GM19025 (cell line): Measurements from ENCODE around the gene KIF25.

ENCODE experiments used
- ATAC-seq: cut with Tn5 transposase; IDR thresholded peaks from one replicate; pipeline ENCODE4 v1.9.1; 2021; ENCODE audit warnings: mild to moderate bottlenecking, low read depth, moderate library complexity; ENCODE audit not compliant: unreplicated experiment

KIF25 gene

DNA sequence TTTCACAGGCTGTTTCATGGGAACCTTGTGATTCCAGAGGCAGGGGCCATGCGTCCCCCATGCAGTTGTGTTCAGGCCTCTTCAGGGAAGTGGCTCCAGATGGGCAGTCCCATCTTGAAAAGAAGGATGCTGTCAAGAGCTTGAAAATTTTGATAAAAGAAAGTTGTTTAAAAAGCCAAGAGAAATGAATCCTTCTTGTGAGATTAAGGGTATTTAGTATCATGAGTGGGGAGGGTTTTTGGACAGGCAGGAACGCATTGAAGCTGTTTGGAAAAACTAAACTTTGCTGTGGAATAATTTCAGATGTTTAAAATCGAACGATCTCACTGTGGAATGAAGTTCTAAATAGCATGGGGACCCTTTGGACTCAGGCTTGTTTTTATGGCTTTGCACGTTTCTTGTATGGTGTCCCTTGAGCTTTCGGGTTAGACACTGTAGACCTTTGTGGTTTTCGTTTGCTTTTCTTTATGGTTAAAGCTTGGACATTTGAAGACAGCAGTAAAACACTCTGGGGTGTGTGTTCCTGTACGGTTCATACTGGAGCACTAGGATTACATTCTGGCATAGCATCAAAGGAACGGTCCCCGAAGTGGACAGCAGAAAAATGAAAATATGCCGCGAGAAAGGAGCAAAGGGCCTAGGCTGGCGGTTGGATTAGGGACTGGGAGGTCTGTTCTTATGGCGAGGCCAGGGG is 18.2 kb downstream of the KIF25 start:
- ATAC-seq = no peak

DNA sequence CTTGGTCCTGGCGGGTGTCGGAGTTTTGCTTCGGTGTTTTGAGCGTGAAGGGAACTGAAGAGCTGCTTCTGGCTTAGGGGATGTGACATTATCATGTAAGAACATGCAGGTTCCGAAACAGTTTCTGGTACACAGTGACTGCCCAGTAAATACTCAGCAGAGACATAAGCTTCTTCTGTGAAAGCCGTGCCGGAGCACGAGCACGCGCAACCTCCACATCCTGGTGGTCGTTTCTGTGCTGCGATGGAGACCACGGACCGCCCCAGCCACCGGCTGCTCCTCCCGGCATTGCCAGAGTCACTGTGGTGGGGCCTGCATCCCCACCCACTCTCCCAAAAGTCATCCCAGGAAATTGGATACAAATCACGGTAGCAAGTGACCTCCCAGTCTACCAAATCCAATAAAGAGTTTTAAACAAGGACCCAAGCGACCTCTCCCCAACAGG is 18.7 kb downstream of the KIF25 start:
- no peak for ATAC-seq

DNA sequence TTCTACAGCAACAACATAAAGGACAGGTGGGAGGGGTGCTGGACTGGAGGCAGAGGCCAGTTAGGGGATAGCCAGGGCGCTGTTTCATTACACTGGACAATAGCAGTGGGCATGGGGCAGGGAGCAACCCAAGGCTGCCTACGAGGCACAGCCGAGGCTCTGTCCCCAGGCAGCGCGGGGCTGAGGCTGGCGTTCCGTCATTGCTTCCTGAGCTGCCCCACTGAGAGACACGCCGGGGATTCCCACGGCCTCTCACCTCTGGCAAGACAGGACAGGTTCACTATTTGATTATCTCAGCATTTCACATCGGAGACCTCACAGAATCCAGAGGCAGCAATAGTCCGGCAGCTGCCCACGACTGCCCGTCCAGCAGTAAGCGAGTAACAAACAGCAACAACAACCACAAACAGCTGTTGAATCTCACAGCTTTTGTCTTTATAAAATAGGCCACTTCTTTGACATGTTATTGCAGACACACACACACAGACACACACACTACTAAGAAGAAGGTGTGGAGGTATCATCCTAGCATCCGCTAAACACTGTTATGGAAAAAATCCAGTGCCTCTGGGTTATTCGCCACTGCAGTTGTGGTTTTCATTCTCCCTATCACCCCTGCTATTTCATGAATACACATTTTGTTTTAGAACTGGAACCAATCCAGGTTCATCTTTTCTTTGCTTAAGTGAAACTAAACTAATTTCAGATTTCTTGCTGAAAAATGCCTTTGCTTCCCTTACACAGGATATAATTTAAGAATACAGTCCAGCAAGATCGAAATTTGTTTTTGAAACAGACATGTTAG is 19.5 kb downstream of the KIF25 start:
- ATAC-seq = no peak

- no peak for ATAC-seq
These were observed 20.2 kb downstream of the KIF25 start for GRCh38 chr6:168017629-168018028.

GRCh38 chr6:168018664-168019063 is 21.2 kb downstream of the KIF25 start:
- ATAC-seq = no peak

- ATAC-seq = no peak
These were observed 22.8 kb downstream of the KIF25 start for GRCh38 chr6:168020242-168020641.

DNA sequence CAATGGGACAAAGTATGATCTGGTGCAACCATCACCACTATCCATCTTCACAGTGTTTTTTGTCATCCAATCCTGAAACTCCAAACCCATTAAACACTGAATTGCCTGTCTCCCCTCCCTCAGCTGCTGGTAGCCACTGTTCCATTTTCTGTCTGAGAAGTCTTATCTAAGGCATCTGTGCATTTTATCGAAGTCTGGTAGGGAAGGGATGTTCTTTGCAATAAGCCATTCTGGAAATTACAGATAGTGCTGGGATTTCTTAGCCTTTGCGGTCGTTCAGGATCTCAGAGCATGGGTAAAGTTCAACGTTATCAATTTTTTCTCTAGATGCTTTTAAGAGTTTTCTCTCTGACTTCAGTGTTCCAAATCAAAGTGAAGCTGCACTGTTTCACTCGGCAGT is 24.1 kb downstream of the KIF25 start:
- ATAC-seq = no peak

GRCh38 chr6:168022488-168023321 is 25.2 kb downstream of the KIF25 start:
- no peak for ATAC-seq

GRCh38 chr6:168024951-168025510 is 27.6 kb downstream of the KIF25 start:
- no peak for ATAC-seq

GRCh38 chr6:168025831-168026710 is 28.6 kb downstream of the KIF25 start:
- ATAC-seq = no peak

GRCh38 chr6:168026925-168027324 is 29.5 kb downstream of the KIF25 start:
- ATAC-seq = no peak

DNA sequence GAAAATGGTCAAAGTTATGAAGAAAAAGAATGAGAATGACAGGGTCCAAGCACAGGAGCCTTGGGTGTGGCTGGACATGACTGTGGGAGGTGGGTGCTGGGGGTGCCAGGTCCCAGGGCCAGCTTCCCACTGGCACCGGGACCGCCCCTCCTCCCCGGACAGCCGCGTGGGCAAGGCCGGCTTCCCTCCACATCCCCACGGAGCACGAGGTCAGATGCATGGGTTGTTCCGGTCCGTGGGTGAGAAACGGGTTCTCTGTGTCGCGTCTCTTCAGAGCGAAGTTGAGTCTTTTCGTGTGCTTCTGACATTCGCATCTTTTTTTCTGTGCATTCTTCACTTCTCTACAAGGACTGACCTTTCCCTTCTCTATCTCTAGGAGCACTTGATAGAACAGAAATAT is 30.1 kb downstream of the KIF25 start:
- no peak for ATAC-seq

DNA sequence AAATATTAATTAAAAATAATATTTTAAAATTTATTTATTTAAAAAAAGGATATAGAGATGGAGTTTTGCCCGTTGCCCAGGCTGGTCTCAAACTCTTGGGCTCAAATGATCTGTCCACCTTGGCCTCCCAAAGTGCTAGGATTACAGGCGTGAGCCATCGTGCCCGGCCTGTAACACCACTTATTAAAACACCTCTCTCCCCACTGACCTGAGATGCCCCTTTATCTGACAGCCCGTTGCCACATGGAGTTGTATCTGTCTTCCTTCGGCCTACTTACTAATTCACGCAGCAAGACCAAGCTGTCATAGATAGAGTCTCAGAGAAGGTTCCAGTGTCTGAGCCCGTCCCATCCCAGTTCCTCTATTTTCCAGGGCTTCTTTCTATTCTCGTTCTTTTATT is 30.7 kb downstream of the KIF25 start:
- ATAC-seq = no peak

GRCh38 chr6:168029459-168030217 is 32.2 kb downstream of the KIF25 start:
- no peak for ATAC-seq

DNA sequence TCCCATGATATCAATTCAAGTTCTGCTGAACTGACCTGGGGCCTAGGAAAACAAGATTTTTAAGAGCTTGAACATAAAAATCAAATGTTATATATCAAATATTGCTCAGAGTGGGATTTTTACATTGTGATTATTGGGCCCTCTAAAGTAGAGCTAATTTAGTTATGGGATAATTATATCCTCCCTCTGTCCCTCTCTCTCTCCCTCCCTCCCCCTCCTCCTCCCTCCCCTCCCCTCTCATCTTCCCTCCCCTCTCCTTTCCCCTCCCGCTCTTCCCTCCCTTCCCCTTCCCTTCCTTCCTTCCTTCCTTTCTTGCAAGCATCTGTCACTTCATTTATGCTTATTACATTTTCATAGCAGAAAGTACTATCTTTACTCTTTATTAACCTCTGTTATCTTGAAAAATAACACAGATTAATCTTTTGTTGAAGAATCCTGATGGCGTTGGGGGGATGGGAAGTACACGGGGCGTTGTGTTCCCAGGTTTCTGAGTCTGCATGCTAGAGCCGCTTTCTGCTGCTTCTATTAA is 32.8 kb downstream of the KIF25 start:
- ATAC-seq = no peak

DNA sequence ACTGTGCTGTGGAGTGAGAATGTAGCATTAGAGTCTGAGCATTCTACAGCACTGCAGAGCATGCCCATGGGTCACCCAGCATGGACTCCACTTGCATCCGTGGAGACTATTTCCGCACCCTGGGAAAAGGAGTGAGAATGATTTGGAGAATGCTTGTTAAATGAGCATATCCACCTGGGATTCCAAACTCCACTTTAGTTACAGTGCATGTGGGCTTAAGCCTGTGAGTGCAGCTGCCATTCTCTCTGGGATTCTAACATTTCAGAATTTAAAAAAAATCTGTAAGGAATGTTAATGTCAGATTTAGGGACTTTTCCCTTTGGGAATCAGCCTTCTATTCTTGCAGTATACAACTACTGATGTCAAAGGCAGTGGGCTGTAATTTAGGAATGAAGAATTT is 33.4 kb downstream of the KIF25 start:
- ATAC-seq = no peak

- ATAC-seq = no peak
These were observed 34.0 kb downstream of the KIF25 start for GRCh38 chr6:168031411-168031971.

DNA sequence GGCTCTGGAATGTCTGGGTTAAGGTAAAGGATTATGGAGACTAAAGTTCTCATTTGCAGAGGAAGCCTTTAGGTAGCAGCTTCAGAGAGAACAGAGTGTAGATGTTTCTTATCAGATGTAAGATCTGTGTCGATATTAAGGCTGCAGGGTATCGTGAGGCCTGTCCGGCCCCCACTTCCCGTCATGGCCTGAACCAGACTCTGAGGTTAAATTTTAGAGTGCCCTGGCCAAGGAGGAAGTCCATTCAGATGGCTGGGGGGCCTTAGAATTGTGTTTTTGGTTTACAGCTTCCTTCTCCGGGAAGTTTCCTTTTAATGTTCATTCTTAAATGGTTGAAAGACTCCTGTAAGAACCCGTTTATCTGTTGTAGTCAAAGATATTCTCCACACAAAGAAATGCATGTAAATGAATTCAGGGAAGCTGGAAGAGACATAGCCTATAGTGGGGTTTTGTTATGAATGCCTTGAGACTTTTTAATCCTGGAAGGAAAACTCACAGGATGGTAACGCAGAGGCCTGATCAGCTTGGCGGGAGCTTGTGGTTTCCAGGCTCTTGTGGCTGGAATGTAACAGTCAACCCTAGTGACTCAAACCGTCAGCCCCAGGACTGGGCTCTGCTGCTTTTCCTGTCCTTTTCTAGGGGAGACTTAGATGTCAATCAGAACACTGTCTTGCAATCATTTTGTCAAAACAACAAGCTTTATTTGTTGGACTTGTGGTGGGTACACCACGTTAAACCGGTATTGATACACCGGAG is 34.7 kb downstream of the KIF25 start:
- no peak for ATAC-seq
